SU-DHL-6 (cell line): ENCODE results near the gene LRWD1.
"Not testable (repeated sequence)": the region's sequence is repeated elsewhere in the genome, so short reads cannot be mapped to it uniquely, and the experiment has no call there.

ENCODE experiments used
- H2AFZ ChIP-seq: fragments of 200-600 bp; sonication (generic); 2 replicates; pipeline ENCODE4 v1.6.1; 2014; ENCODE audit warnings: low read depth, mild to moderate bottlenecking, moderate library complexity, mixed read lengths, antibody characterized with exemption, low read length; ENCODE audit not compliant: severe bottlenecking
- H3F3A ChIP-seq: fragments of 200-600 bp; shearing (Covaris generic); 2 replicates; pipeline ENCODE4 v1.6.0; 2016; ENCODE audit warnings: antibody characterized with exemption, mild to moderate bottlenecking; ENCODE audit not compliant: insufficient read depth
- H3K27ac ChIP-seq: fragments of 200-600 bp; sonication (generic); 2 replicates; pipeline ENCODE4 v1.5.1; 2016; ENCODE audit warnings: low read depth, mild to moderate bottlenecking, low read length, moderate library complexity, mixed read lengths
- H3K27me3 ChIP-seq: fragments of 200-600 bp; sonication (generic), shearing (Covaris generic); 2 replicates; pipeline ENCODE4 v1.6.0; 2014; ENCODE audit warnings: mild to moderate bottlenecking, low read length
- H3K36me3 ChIP-seq: fragments of 200-600 bp; sonication (generic); 2 replicates; pipeline ENCODE4 v1.6.1; 2014; ENCODE audit warnings: mild to moderate bottlenecking, low read length, mixed read lengths
- H3K4me2 ChIP-seq: fragments of 300-600, 200-600 bp; shearing (Covaris generic), sonication (generic); 2 replicates; pipeline ENCODE4 v1.6.0; 2014; ENCODE audit warnings: low read length, low read depth, mild to moderate bottlenecking; ENCODE audit not compliant: poor library complexity, severe bottlenecking
- H3K4me3 ChIP-seq: fragments of 200-600 bp; sonication (generic); 2 replicates; pipeline ENCODE4 v1.5.1; 2014; ENCODE audit warnings: antibody characterized with exemption, low read length, mild to moderate bottlenecking, mixed read lengths; ENCODE audit not compliant: insufficient read depth, poor library complexity, severe bottlenecking
- H3K79me2 ChIP-seq: fragments of 200-600 bp; sonication (generic); 2 replicates; pipeline ENCODE4 v1.6.1; 2014; ENCODE audit warnings: mild to moderate bottlenecking, low read length, moderate library complexity; ENCODE audit not compliant: insufficient read depth
- H3K9ac ChIP-seq: fragments of 200-600 bp; sonication (generic); 2 replicates; pipeline ENCODE4 v1.7.0; 2014; ENCODE audit warnings: mild to moderate bottlenecking, low read length
- H3K9me2 ChIP-seq: fragments of 200-600 bp; sonication (generic); replicated peaks from 2 replicates; pipeline ENCODE4 v1.6.1; 2014; ENCODE audit warnings: low read length; ENCODE audit not compliant: insufficient read depth
- H3K9me3 ChIP-seq: fragments of 200-600 bp; sonication (generic); 2 replicates; pipeline ENCODE4 v1.6.1; 2014; ENCODE audit warnings: low read length, mixed read lengths; ENCODE audit not compliant: insufficient read depth
- H4K20me1 ChIP-seq: fragments of 200-600 bp; sonication (generic); 2 replicates; pipeline ENCODE4 v1.6.1; 2014; ENCODE audit warnings: low read depth, mild to moderate bottlenecking, antibody characterized with exemption, low read length, moderate library complexity, mixed read lengths
- EZH2phosphoT487 ChIP-seq: fragments of 200-600 bp; sonication (generic), shearing (Covaris generic); conservative IDR thresholded peaks from 2 replicates; pipeline ENCODE4 v1.6.1; 2018; ENCODE audit warnings: mild to moderate bottlenecking, antibody characterized with exemption, low read length, moderate library complexity, mixed read lengths
- TF ChIP-seq, protein P1 (sequence below): fragments of 200-600 bp; sonication (generic); IDR thresholded peaks from one replicate; pipeline ENCODE4 v1.5.1; 2017; ENCODE audit warnings: antibody characterized with exemption, mild to moderate bottlenecking, low read length, moderate library complexity; ENCODE audit not compliant: insufficient read depth, poor library complexity, severe bottlenecking

The LRWD1 gene

DNA sequence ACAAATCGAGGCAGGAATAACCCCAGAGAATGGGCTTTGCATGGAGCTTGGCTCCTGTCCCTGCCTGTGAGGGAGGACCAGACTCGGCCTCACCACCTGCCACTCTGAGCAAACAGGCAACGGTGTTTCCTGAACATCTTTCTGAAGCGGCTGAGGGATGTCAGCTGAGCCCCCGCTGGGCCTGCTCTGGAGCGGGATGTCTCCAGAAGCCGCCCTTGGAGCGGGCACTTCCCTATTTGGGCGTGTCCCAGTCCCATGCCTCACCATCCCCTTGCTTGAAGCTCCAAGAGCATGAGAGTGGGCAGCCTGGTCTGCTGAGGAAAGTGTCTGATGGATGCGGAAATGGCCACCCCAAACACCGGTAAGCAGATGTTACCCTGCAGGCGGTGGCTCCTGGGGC is 10.3 kb upstream of the LRWD1 start:
- no peaks in the 10 kb centered on the region for H3K36me3 ChIP-seq
- no peaks in the 10 kb centered on the region for H3K9me2 ChIP-seq
- no peaks in the 10 kb centered on the region for H4K20me1 ChIP-seq
- H3K9me3 ChIP-seq: no peaks in the 10 kb centered on the region
- no peak overlapping the region for H3K4me2 ChIP-seq
- H3K27ac ChIP-seq: no peak overlapping the region
- no peak overlapping the region for H3K9ac ChIP-seq
- H3K79me2 ChIP-seq: no peaks in the 10 kb centered on the region
- H2AFZ ChIP-seq: no peak overlapping the region
- H3K27me3 ChIP-seq: no peaks in the 10 kb centered on the region
- H3K4me3 ChIP-seq: no peak overlapping the region
- peaks cover 5% of the 10 kb centered on the region; the same call in 1 of the 2 replicates for H3F3A ChIP-seq
- TF ChIP-seq EZH2phosphoT487: no peak
- TF ChIP-seq, protein P1, sequence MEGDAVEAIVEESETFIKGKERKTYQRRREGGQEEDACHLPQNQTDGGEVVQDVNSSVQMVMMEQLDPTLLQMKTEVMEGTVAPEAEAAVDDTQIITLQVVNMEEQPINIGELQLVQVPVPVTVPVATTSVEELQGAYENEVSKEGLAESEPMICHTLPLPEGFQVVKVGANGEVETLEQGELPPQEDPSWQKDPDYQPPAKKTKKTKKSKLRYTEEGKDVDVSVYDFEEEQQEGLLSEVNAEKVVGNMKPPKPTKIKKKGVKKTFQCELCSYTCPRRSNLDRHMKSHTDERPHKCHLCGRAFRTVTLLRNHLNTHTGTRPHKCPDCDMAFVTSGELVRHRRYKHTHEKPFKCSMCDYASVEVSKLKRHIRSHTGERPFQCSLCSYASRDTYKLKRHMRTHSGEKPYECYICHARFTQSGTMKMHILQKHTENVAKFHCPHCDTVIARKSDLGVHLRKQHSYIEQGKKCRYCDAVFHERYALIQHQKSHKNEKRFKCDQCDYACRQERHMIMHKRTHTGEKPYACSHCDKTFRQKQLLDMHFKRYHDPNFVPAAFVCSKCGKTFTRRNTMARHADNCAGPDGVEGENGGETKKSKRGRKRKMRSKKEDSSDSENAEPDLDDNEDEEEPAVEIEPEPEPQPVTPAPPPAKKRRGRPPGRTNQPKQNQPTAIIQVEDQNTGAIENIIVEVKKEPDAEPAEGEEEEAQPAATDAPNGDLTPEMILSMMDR: no peak

DNA sequence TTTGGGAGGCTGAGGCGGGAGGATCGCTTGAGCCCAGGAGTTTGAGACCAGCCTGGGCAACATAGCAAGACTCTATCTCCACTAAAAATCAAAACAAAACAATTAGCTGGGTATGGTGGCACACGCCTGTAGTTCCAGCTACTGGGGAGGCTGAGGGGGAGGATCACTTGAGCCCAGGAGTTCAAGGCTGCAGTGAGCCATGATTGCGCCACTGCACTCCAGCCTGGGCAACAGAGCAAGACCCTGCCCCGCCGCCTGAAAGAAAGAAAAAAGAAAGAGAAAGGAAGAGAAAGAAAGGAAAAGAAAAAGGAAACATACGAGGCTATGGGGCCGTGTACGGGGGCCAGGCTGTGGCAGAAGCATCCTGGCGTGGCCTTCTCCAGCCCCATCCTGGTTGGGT is 9.9 kb upstream of the LRWD1 start:
- not testable (repeated sequence) for H3K27me3 ChIP-seq, H3K36me3 ChIP-seq, H3K4me2 ChIP-seq, H4K20me1 ChIP-seq, H3F3A ChIP-seq, H3K9me2 ChIP-seq, H3K79me2 ChIP-seq, H2AFZ ChIP-seq, H3K9me3 ChIP-seq, H3K27ac ChIP-seq, H3K4me3 ChIP-seq, H3K9ac ChIP-seq

- Histone ChIP-seq H3K9ac (no peak overlapping the region), H3K79me2 (no peaks in the 10 kb centered on the region), H3K36me3 (no peaks in the 10 kb centered on the region), H3K27ac (no peak overlapping the region), H3F3A (peaks cover 5% of the 10 kb centered on the region; the same call in 1 of the 2 replicates), H2AFZ (no peak overlapping the region), H3K4me2 (no peak overlapping the region), H3K27me3 (no peaks in the 10 kb centered on the region), H4K20me1 (no peaks in the 10 kb centered on the region), H3K9me3 (no peaks in the 10 kb centered on the region), H3K4me3 (no peak overlapping the region), H3K9me2 (no peaks in the 10 kb centered on the region)
- no peak for TF ChIP-seq EZH2phosphoT487
- TF ChIP-seq, protein P1: no peak
Measured at GRCh38 chr7:102455596-102455995, 9.2 kb upstream of the LRWD1 start.

GRCh38 chr7:102456327-102456726 is 8.5 kb upstream of the LRWD1 start:
- Histone ChIP-seq H3K27ac (no peak overlapping the region), H3K4me2 (no peak overlapping the region), H3K27me3 (no peaks in the 10 kb centered on the region), H3K36me3 (no peaks in the 10 kb centered on the region), H3K79me2 (no peaks in the 10 kb centered on the region), H3K9me3 (no peaks in the 10 kb centered on the region), H4K20me1 (no peaks in the 10 kb centered on the region), H3K9ac (no peak overlapping the region), H3K4me3 (no peak overlapping the region), H2AFZ (no peak overlapping the region), H3K9me2 (no peaks in the 10 kb centered on the region), H3F3A (peaks cover 5% of the 10 kb centered on the region; the same call in 1 of the 2 replicates)
- TF ChIP-seq, protein P1: no peak
- TF ChIP-seq EZH2phosphoT487: no peak
